ENCODE data around the gene PHACTR3.

PHACTR3 gene

DNA sequence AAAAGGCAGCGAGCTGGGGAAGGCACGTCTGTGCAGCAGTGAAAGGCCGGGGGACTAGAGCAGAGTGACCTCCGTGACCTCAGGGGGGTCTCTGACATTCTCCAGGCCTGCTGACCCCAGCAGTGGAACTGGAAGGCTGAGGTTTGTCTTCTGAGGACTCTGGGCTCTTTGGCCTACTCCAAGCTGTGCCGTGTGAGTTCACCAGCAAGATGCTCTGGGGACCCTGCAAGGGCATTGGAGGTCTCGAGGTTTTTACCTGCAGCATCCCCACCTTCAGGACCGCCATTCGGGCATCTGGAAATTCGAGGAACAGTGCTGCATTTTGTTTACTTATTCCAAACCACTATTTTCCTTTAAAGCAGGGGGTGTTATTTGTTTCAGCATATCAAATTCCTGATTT is 140.9 kb downstream of the PHACTR3 start:
- no peak overlapping the region for H3K4me3 ChIP-seq (ENCODE audit: low read length)
- H3K9me3 ChIP-seq (ENCODE audit: control insufficient read depth, insufficient read depth, low read length), result no peaks in the 10 kb centered on the region
- no peak for TF ChIP-seq EZH2phosphoT487 (IDR thresholded peaks at IDR 0.05; ENCODE audit: borderline replicate concordance, low read length)
- TF ChIP-seq, protein P1, sequence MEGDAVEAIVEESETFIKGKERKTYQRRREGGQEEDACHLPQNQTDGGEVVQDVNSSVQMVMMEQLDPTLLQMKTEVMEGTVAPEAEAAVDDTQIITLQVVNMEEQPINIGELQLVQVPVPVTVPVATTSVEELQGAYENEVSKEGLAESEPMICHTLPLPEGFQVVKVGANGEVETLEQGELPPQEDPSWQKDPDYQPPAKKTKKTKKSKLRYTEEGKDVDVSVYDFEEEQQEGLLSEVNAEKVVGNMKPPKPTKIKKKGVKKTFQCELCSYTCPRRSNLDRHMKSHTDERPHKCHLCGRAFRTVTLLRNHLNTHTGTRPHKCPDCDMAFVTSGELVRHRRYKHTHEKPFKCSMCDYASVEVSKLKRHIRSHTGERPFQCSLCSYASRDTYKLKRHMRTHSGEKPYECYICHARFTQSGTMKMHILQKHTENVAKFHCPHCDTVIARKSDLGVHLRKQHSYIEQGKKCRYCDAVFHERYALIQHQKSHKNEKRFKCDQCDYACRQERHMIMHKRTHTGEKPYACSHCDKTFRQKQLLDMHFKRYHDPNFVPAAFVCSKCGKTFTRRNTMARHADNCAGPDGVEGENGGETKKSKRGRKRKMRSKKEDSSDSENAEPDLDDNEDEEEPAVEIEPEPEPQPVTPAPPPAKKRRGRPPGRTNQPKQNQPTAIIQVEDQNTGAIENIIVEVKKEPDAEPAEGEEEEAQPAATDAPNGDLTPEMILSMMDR (IDR thresholded peaks at IDR 0.05; ENCODE audit: low read depth, low read length, poor library complexity, severe bottlenecking), result no peak
- no peak overlapping the region for H3K27ac ChIP-seq (ENCODE audit: low read depth, low read length)
- no peaks in the 10 kb centered on the region for H3K27me3 ChIP-seq (ENCODE audit: control insufficient read depth, low read length)
- H3K36me3 ChIP-seq (ENCODE audit: control insufficient read depth, low read length), result no peaks in the 10 kb centered on the region
- H3K79me2 ChIP-seq (ENCODE audit: control insufficient read depth, low read length), result no peaks in the 10 kb centered on the region
- H3K4me2 ChIP-seq (ENCODE audit: low read length), result no peak overlapping the region
- no peaks in the 10 kb centered on the region for H3F3A ChIP-seq (ENCODE audit: control insufficient read depth, insufficient read depth)
- no peaks in the 10 kb centered on the region for H3K9me2 ChIP-seq (replicated peaks; ENCODE audit: control insufficient read depth, low read length)
- H4K20me1 ChIP-seq (ENCODE audit: control insufficient read depth, insufficient read depth, low read depth, low read length), result no peaks in the 10 kb centered on the region
- H3K4me1 ChIP-seq (ENCODE audit: control insufficient read depth, low read length), result no peaks in the 10 kb centered on the region

DNA sequence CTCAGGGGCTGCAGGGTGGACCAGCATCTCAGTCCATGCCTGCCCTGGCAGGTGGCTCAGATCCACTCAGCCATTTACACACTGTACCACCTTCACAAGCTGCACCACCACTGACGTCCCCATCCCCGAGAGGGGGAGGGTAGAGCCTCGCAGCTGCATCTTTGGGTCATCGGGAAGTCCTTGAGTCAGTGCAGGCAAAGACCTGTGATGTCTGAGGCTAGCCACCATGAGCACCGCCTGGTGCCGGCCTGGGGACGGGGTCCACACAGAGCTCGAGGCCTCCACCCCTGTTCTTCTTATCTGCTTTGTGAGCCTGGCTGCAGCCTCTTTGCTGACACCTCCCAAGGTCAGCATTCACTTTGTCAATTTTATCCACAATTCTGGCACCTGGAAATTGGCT is 141.4 kb downstream of the PHACTR3 start:
- H3K79me2 ChIP-seq (ENCODE audit: control insufficient read depth, low read length), result no peaks in the 10 kb centered on the region
- no peaks in the 10 kb centered on the region for H3K9me2 ChIP-seq (replicated peaks; ENCODE audit: control insufficient read depth, low read length)
- TF ChIP-seq, protein P1 (IDR thresholded peaks at IDR 0.05; ENCODE audit: low read depth, low read length, poor library complexity, severe bottlenecking), result no peak
- no peak for TF ChIP-seq EZH2phosphoT487 (IDR thresholded peaks at IDR 0.05; ENCODE audit: borderline replicate concordance, low read length)
- H3K36me3 ChIP-seq (ENCODE audit: control insufficient read depth, low read length), result no peaks in the 10 kb centered on the region
- no peak overlapping the region for H3K4me2 ChIP-seq (ENCODE audit: low read length)
- no peaks in the 10 kb centered on the region for H3K4me1 ChIP-seq (ENCODE audit: control insufficient read depth, low read length)
- H3K9me3 ChIP-seq (ENCODE audit: control insufficient read depth, insufficient read depth, low read length), result no peaks in the 10 kb centered on the region
- no peak overlapping the region for H3K27ac ChIP-seq (ENCODE audit: low read depth, low read length)
- H3F3A ChIP-seq (ENCODE audit: control insufficient read depth, insufficient read depth), result no peaks in the 10 kb centered on the region
- no peaks in the 10 kb centered on the region for H4K20me1 ChIP-seq (ENCODE audit: control insufficient read depth, insufficient read depth, low read depth, low read length)
- H3K4me3 ChIP-seq (ENCODE audit: low read length), result no peak overlapping the region
- H3K27me3 ChIP-seq (ENCODE audit: control insufficient read depth, low read length), result no peaks in the 10 kb centered on the region

DNA sequence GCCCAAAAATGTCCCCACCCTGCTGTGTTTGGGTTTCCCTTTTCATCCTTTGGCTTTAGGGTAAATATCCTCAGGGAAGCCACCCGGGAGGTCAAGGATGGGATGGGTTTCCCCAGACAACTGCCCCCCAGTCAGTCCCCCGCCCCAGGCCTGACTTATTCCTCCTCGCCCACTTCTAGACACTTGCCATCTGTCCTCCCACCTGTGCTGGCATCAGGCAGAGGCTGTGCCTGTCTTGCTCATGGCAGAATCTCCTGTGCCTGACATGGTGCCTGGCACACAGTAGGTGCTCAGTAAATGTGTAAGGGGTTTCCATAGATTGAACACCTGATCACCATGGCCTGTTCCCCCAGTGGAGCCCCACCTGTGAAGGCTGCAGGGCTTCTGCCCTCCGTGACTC is 141.8 kb downstream of the PHACTR3 start:
- Histone ChIP-seq H3K79me2 (ENCODE audit: control insufficient read depth, low read length) (no peaks in the 10 kb centered on the region), H3K9me2 (replicated peaks; ENCODE audit: control insufficient read depth, low read length) (no peaks in the 10 kb centered on the region), H3F3A (ENCODE audit: control insufficient read depth, insufficient read depth) (no peaks in the 10 kb centered on the region), H3K27me3 (ENCODE audit: control insufficient read depth, low read length) (no peaks in the 10 kb centered on the region), H3K27ac (ENCODE audit: low read depth, low read length) (no peak overlapping the region), H3K4me2 (ENCODE audit: low read length) (no peak overlapping the region), H4K20me1 (ENCODE audit: control insufficient read depth, insufficient read depth, low read depth, low read length) (no peaks in the 10 kb centered on the region), H3K36me3 (ENCODE audit: control insufficient read depth, low read length) (no peaks in the 10 kb centered on the region), H3K4me3 (ENCODE audit: low read length) (no peak overlapping the region), H3K9me3 (ENCODE audit: control insufficient read depth, insufficient read depth, low read length) (no peaks in the 10 kb centered on the region), H3K4me1 (ENCODE audit: control insufficient read depth, low read length) (no peaks in the 10 kb centered on the region)
- TF ChIP-seq EZH2phosphoT487 (IDR thresholded peaks at IDR 0.05; ENCODE audit: borderline replicate concordance, low read length), result no peak
- TF ChIP-seq, protein P1 (IDR thresholded peaks at IDR 0.05; ENCODE audit: low read depth, low read length, poor library complexity, severe bottlenecking), result no peak
